OCI-M2 (cell line): ENCODE data around the gene EFNA5.

Experiments used
- DNase-seq: peaks from one replicate; lab custom pipeline; 2025; ENCODE audit not compliant: unreplicated experiment; lab: John Stamatoyannopoulos, UW

The EFNA5 gene

GRCh38 chr5:107341376-107342084 lies 329.2 kb downstream of the EFNA5 start:
- DNase-seq: no peak

- no peak for DNase-seq
Measured at GRCh38 chr5:107340631-107341030, 330.1 kb downstream of the EFNA5 start.

- DNase-seq: no peak
Measured at GRCh38 chr5:107338335-107338734, 332.4 kb downstream of the EFNA5 start.

GRCh38 chr5:107337281-107337680 lies 333.5 kb downstream of the EFNA5 start:
- no peak for DNase-seq

- DNase-seq: no peak
Measured at GRCh38 chr5:107331882-107332281, 338.9 kb downstream of the EFNA5 start.

GRCh38 chr5:107331312-107331711 lies 339.4 kb downstream of the EFNA5 start:
- no peak for DNase-seq

GRCh38 chr5:107330903-107331302 lies 339.8 kb downstream of the EFNA5 start:
- DNase-seq: no peak

- no peak for DNase-seq
Measured at GRCh38 chr5:107329850-107330249, 340.9 kb downstream of the EFNA5 start.
